ENCODE measurements around the gene DNASE1. TPM values are rescaled to one million over a fixed set of nuclear protein-coding genes. Genes with fewer than 3 reads are reported as not detected.

Gene DNASE1
- total RNA-seq, 1 donor from 2014 or later = 7.7 TPM

- intact Hi-C loops (cut with micrococcal nuclease) = no loop called here
- Histone ChIP-seq H3K36me3 (no peaks in the 10 kb centered on the region), H3K4me3 (no peak overlapping the region), H3K27ac (replicated peaks) (no peak overlapping the region), H3K4me1 (no peaks in the 10 kb centered on the region), H3K27me3 (ENCODE audit: low read depth) (no peaks in the 10 kb centered on the region), H3K9me3 (replicated peaks) (no peaks in the 10 kb centered on the region)
- no peak for DNase-seq
- TF ChIP-seq CTCF (IDR thresholded peaks at IDR 0.05; ENCODE audit: borderline replicate concordance) = no peak
Measured at GRCh38 chr16:3623642-3624041, 30.8 kb upstream of the DNASE1 start.

- no peaks in the 10 kb centered on the region for H3K27me3 ChIP-seq (ENCODE audit: low read depth)
- H3K9me3 ChIP-seq (replicated peaks) = no peaks in the 10 kb centered on the region
- no peak for DNase-seq
- no peak overlapping the region for H3K27ac ChIP-seq (replicated peaks)
- no peak for TF ChIP-seq CTCF (IDR thresholded peaks at IDR 0.05; ENCODE audit: borderline replicate concordance)
- intact Hi-C loops (cut with micrococcal nuclease) = no loop called here
- H3K4me1 ChIP-seq = no peaks in the 10 kb centered on the region
- H3K4me3 ChIP-seq = no peak overlapping the region
- no peaks in the 10 kb centered on the region for H3K36me3 ChIP-seq
Measured at GRCh38 chr16:3625331-3625730, 29.2 kb upstream of the DNASE1 start.

GRCh38 chr16:3625911-3626732 lies 28.4 kb upstream of the DNASE1 start:
- intact Hi-C loops (cut with micrococcal nuclease) = no loop called here
- Histone ChIP-seq H3K36me3 (no peaks in the 10 kb centered on the region), H3K4me3 (no peak overlapping the region), H3K27ac (replicated peaks) (no peak overlapping the region), H3K4me1 (no peaks in the 10 kb centered on the region), H3K27me3 (ENCODE audit: low read depth) (no peaks in the 10 kb centered on the region), H3K9me3 (replicated peaks) (no peaks in the 10 kb centered on the region)
- no peak for TF ChIP-seq CTCF (IDR thresholded peaks at IDR 0.05; ENCODE audit: borderline replicate concordance)
- no peak for DNase-seq

- no peak for DNase-seq
- Histone ChIP-seq H3K27me3 (ENCODE audit: low read depth) (no peaks in the 10 kb centered on the region), H3K36me3 (peaks cover 12% of the 10 kb centered on the region), H3K4me3 (no peak overlapping the region), H3K27ac (replicated peaks) (no peak overlapping the region), H3K9me3 (replicated peaks) (no peaks in the 10 kb centered on the region), H3K4me1 (no peaks in the 10 kb centered on the region)
- intact Hi-C loops (cut with micrococcal nuclease) = no loop called here
- no peak for TF ChIP-seq CTCF (IDR thresholded peaks at IDR 0.05; ENCODE audit: borderline replicate concordance)
Measured at GRCh38 chr16:3637371-3637923, 17.0 kb upstream of the DNASE1 start.

- Histone ChIP-seq H3K36me3 (peaks cover 16% of the 10 kb centered on the region), H3K4me3 (no peak overlapping the region), H3K9me3 (replicated peaks) (no peaks in the 10 kb centered on the region), H3K27ac (replicated peaks) (no peak overlapping the region), H3K27me3 (ENCODE audit: low read depth) (no peaks in the 10 kb centered on the region), H3K4me1 (no peaks in the 10 kb centered on the region)
- intact Hi-C loops (cut with micrococcal nuclease) = no loop called here
- no peak for DNase-seq
- TF ChIP-seq CTCF (IDR thresholded peaks at IDR 0.05; ENCODE audit: borderline replicate concordance) = no peak
Measured at GRCh38 chr16:3638916-3639644, 15.4 kb upstream of the DNASE1 start.
